Measurements from ENCODE around the gene HECTD2. TPM values are rescaled to one million over a fixed set of nuclear protein-coding genes. Genes with fewer than 3 reads are reported as not detected.
A peak's percentile ranks its signal among the peaks of the same experiment; 100 is the strongest.

The HECTD2 gene
- total RNA-seq, 1 donor from 2014 or later, result 6.0 TPM

DNA sequence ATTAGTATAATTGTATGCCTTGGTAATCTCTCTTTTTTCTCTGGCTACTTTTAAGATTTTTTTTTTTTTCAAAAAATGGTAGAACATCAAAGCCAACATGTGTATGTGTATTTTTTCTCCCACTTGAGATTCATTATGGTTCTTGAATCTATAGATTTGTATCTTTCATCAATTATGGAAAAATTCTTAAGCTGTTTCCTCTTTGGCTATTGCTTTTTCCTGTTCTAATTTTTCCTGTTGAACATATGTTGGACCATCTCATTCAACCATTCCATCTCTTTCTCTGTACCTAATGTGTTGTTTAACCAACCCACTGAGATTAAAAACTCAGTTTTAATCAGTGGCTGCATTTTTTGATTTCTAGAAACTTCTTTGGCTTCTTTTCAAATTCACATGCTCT, 107.2 kb downstream of the HECTD2 start:
- Histone ChIP-seq H3K9me3 (replicated peaks) (peaks cover 10% of the 10 kb centered on the region), H3K36me3 (no peaks in the 10 kb centered on the region), H3K27ac (replicated peaks) (no peak overlapping the region), H3K4me1 (peaks cover 9% of the 10 kb centered on the region), H3K27me3 (ENCODE audit: low read depth) (no peaks in the 10 kb centered on the region), H3K4me3 (no peak overlapping the region)
- intact Hi-C loops (cut with micrococcal nuclease), result no loop called here
- TF ChIP-seq, protein P1, sequence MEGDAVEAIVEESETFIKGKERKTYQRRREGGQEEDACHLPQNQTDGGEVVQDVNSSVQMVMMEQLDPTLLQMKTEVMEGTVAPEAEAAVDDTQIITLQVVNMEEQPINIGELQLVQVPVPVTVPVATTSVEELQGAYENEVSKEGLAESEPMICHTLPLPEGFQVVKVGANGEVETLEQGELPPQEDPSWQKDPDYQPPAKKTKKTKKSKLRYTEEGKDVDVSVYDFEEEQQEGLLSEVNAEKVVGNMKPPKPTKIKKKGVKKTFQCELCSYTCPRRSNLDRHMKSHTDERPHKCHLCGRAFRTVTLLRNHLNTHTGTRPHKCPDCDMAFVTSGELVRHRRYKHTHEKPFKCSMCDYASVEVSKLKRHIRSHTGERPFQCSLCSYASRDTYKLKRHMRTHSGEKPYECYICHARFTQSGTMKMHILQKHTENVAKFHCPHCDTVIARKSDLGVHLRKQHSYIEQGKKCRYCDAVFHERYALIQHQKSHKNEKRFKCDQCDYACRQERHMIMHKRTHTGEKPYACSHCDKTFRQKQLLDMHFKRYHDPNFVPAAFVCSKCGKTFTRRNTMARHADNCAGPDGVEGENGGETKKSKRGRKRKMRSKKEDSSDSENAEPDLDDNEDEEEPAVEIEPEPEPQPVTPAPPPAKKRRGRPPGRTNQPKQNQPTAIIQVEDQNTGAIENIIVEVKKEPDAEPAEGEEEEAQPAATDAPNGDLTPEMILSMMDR (IDR thresholded peaks at IDR 0.05; ENCODE audit: borderline replicate concordance), result no peak
- no peak for DNase-seq

GRCh38 chr10:91519899-91520514, 109.9 kb downstream of the HECTD2 start:
- TF ChIP-seq, protein P1 (IDR thresholded peaks at IDR 0.05; ENCODE audit: borderline replicate concordance), result no peak
- intact Hi-C loops (cut with micrococcal nuclease), result no loop called here
- peaks cover 10% of the 10 kb centered on the region for H3K9me3 ChIP-seq (replicated peaks)
- H3K4me1 ChIP-seq, result peaks cover 9% of the 10 kb centered on the region
- H3K27ac ChIP-seq (replicated peaks), result peak overlapping the region; percentile 12
- no peaks in the 10 kb centered on the region for H3K27me3 ChIP-seq (ENCODE audit: low read depth)
- DNase-seq, result no peak
- H3K36me3 ChIP-seq, result no peaks in the 10 kb centered on the region
- no peak overlapping the region for H3K4me3 ChIP-seq

- Histone ChIP-seq H3K27ac (replicated peaks) (peak overlapping the region; percentile 12), H3K4me3 (no peak overlapping the region), H3K27me3 (ENCODE audit: low read depth) (no peaks in the 10 kb centered on the region), H3K36me3 (no peaks in the 10 kb centered on the region), H3K4me1 (peaks cover 9% of the 10 kb centered on the region), H3K9me3 (replicated peaks) (peaks cover 10% of the 10 kb centered on the region)
- TF ChIP-seq, protein P1 (IDR thresholded peaks at IDR 0.05; ENCODE audit: borderline replicate concordance), result no peak
- DNase-seq, result no peak
- intact Hi-C loops (cut with micrococcal nuclease), result no loop called here
Observed at GRCh38 chr10:91520661-91521060, 110.5 kb downstream of the HECTD2 start.

- peaks cover 9% of the 10 kb centered on the region for H3K4me1 ChIP-seq
- H3K27ac ChIP-seq (replicated peaks), result peak overlapping the region; percentile 12
- peaks cover 10% of the 10 kb centered on the region for H3K9me3 ChIP-seq (replicated peaks)
- DNase-seq, result no peak
- H3K36me3 ChIP-seq, result no peaks in the 10 kb centered on the region
- H3K4me3 ChIP-seq, result no peak overlapping the region
- intact Hi-C loops (cut with micrococcal nuclease), result no loop called here
- TF ChIP-seq, protein P1 (IDR thresholded peaks at IDR 0.05; ENCODE audit: borderline replicate concordance), result no peak
- H3K27me3 ChIP-seq (ENCODE audit: low read depth), result no peaks in the 10 kb centered on the region
Observed at GRCh38 chr10:91521439-91521838, 111.3 kb downstream of the HECTD2 start.

- H3K4me1 ChIP-seq, result peaks cover 2% of the 10 kb centered on the region
- no peak for DNase-seq
- H3K4me3 ChIP-seq, result no peak overlapping the region
- intact Hi-C loops (cut with micrococcal nuclease), result no loop called here
- no peaks in the 10 kb centered on the region for H3K36me3 ChIP-seq
- H3K27ac ChIP-seq (replicated peaks), result no peak overlapping the region
- TF ChIP-seq, protein P1 (IDR thresholded peaks at IDR 0.05; ENCODE audit: borderline replicate concordance), result no peak
- H3K9me3 ChIP-seq (replicated peaks), result no peaks in the 10 kb centered on the region
- no peaks in the 10 kb centered on the region for H3K27me3 ChIP-seq (ENCODE audit: low read depth)
Observed at GRCh38 chr10:91525896-91526712, 116.0 kb downstream of the HECTD2 start.
